Progenitor cell of endocrine pancreas (in vitro differentiated cells): Measurements from ENCODE around the gene SPZ1. TPM values are rescaled to one million over a fixed set of nuclear protein-coding genes. Genes with fewer than 3 reads are reported as not detected.

ENCODE experiments used
- DNase-seq: peaks from one replicate; pipeline ENCODE4 v3.0.0; 2021; ENCODE audit warnings: low spot score; ENCODE audit not compliant: unreplicated experiment
- H3K27ac Mint-ChIP-seq: 2 replicates; pipeline ENCODE4 v1.8.0; 2021; ENCODE audit warnings: mild to moderate bottlenecking, moderate library complexity, mixed read lengths
- H3K27me3 Mint-ChIP-seq: 2 replicates; pipeline ENCODE4 v1.8.0; 2021; ENCODE audit warnings: mixed read lengths
- H3K36me3 Mint-ChIP-seq: 2 replicates; pipeline ENCODE4 v1.8.0; 2022; ENCODE audit warnings: mixed read lengths; ENCODE audit not compliant: insufficient read depth
- H3K4me1 Mint-ChIP-seq: 2 replicates; pipeline ENCODE4 v1.8.0; 2021; ENCODE audit warnings: low read depth, mixed read lengths
- H3K4me3 Mint-ChIP-seq: 2 replicates; pipeline ENCODE4 v1.8.0; 2021; ENCODE audit warnings: low read depth, mild to moderate bottlenecking, moderate library complexity, mixed read lengths
- H3K9me3 Mint-ChIP-seq: 2 replicates; pipeline ENCODE4 v1.8.0; 2021; ENCODE audit warnings: low read depth, mixed read lengths
- total RNA-seq: library from RNA; stranded (reverse); gene quantifications from 2 replicates; pipeline ENCODE4 v1.2.1, GENCODE V29; 2021
- TF ChIP-seq, protein P1 (sequence below): fragments of 200-600 bp; sonication (generic); IDR thresholded peaks from one replicate; pipeline ENCODE4 v1.5.0; 2021; ENCODE audit warnings: antibody characterized with exemption, mild to moderate bottlenecking; ENCODE audit not compliant: unreplicated experiment

SPZ1 gene
- total RNA-seq, 1 donor from 2014 or later, result not detected

DNA sequence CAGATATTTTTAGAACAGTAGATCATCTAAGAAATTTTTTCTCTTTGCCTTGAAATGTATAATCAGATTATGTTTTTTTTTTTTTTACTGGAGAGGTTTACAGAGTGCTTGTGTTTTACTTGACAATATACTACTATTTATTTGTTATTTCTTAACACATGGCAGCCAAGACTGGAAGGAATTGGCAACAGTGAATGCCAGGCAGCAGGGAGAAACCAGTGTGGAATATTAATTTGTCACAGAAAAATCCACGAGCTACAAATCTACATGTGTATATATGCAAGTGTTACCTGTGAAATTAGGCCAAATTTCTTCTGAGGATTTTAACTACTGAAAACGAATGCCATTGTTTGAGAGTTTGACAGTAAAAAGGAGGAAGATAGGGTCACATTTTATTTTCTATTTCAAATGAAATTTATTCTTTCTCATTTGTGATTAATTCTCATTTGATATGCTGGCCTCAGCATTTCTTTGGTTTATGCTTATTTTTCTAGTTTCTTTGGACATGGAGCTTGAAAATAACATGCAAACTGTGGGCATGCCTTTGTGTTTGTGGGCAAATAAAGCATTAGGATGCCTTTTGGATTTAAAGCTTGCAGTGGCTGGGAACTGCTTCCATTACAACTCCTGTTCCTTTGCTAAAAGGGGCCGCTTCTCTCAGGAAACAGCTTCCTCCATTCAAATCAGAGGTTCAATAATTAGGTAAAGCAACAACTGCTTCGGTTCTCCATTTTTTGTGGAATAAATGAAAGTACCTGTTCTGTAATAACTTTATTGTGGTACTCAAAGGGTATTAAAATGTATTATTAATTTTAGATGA is 49.1 kb downstream of the SPZ1 start:
- Mint-ChIP-seq H3K27ac (no peak overlapping the region), H3K27me3 (no peaks in the 10 kb centered on the region), H3K4me1 (peaks cover 18% of the 10 kb centered on the region)

GRCh38 chr5:80369521-80369920 is 49.7 kb downstream of the SPZ1 start:
- DNase-seq, result no peak
- Mint-ChIP-seq H3K27me3 (no peaks in the 10 kb centered on the region), H3K4me1 (peaks cover 18% of the 10 kb centered on the region), H3K4me3 (no peak overlapping the region), H3K36me3 (no peaks in the 10 kb centered on the region), H3K9me3 (peaks cover 5% of the 10 kb centered on the region), H3K27ac (no peak overlapping the region)
- TF ChIP-seq, protein P1, sequence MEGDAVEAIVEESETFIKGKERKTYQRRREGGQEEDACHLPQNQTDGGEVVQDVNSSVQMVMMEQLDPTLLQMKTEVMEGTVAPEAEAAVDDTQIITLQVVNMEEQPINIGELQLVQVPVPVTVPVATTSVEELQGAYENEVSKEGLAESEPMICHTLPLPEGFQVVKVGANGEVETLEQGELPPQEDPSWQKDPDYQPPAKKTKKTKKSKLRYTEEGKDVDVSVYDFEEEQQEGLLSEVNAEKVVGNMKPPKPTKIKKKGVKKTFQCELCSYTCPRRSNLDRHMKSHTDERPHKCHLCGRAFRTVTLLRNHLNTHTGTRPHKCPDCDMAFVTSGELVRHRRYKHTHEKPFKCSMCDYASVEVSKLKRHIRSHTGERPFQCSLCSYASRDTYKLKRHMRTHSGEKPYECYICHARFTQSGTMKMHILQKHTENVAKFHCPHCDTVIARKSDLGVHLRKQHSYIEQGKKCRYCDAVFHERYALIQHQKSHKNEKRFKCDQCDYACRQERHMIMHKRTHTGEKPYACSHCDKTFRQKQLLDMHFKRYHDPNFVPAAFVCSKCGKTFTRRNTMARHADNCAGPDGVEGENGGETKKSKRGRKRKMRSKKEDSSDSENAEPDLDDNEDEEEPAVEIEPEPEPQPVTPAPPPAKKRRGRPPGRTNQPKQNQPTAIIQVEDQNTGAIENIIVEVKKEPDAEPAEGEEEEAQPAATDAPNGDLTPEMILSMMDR, result no peak

More for the DNA sequence above, 49.1 kb downstream of the SPZ1 start:
- DNase-seq, result no peak
- Mint-ChIP-seq H3K9me3 (peaks cover 5% of the 10 kb centered on the region), H3K36me3 (no peaks in the 10 kb centered on the region), H3K4me3 (no peak overlapping the region)
- TF ChIP-seq, protein P1, result no peak

DNA sequence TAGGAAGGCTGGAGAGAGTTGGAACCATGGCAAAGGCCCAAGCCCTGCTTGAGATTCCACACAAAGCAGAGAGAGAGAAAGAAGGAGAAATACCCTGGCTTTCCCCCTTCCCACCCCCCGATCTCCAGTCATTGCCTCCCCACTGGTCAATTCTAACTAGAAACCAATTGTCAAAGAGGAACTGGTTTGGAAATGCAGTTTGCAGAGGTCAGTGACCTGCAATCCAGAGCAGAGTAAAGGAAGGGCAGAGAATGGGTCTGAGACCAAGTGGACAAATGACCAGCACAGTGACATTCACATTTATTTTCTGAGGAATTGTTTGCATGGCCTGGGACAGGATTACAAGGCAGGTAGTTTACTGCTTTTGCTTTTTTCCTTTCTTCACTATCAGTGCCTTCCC is 50.6 kb downstream of the SPZ1 start:
- TF ChIP-seq, protein P1, result no peak
- Mint-ChIP-seq H3K4me1 (peaks cover 18% of the 10 kb centered on the region), H3K27ac (peak overlapping the region; percentile 30), H3K27me3 (no peaks in the 10 kb centered on the region), H3K4me3 (no peak overlapping the region), H3K36me3 (no peaks in the 10 kb centered on the region), H3K9me3 (peaks cover 5% of the 10 kb centered on the region)
- no peak for DNase-seq

Other genes starting within 250 kb of the SPZ1 start
- 174 and 198 TPM in 2 replicates for gene SERINC5, start 64.0 kb upstream of the SPZ1 start, total RNA-seq
- gene ZFYVE16, start 88.1 kb downstream of the SPZ1 start, total RNA-seq, result 74.4 and 82.3 TPM in 2 replicates
- 1.5 and 2.7 TPM in 2 replicates for gene FAM151B, start 168.1 kb downstream of the SPZ1 start, total RNA-seq